Measurements from ENCODE around the gene PEAR1. TPM values are rescaled to one million over a fixed set of nuclear protein-coding genes. Genes with fewer than 3 reads are reported as not detected.

PEAR1 gene
- total RNA-seq, 2 experiments from 2014 or later = not detected

- intact Hi-C loops (cut with micrococcal nuclease; ENCODE audit: unreplicated experiment) = no loop called here
- CTCF ChIA-PET (ENCODE audit: unreplicated experiment) = no interaction called here
These were observed 19.9 kb upstream of the PEAR1 start for GRCh38 chr1:156873659-156874058.

GRCh38 chr1:156874142-156874541 lies 19.4 kb upstream of the PEAR1 start:
- no peaks in the 10 kb centered on the region for H3K4me1 ChIP-seq (ENCODE audit: insufficient read depth, low read length, poor library complexity, severe bottlenecking)
- H3K9me3 ChIP-seq (ENCODE audit: low read length) = no peaks in the 10 kb centered on the region
- H3K9me2 ChIP-seq (ENCODE audit: insufficient read depth, low read length) = no peaks in the 10 kb centered on the region
- H4K20me1 ChIP-seq (ENCODE audit: insufficient read depth, low read length) = no peaks in the 10 kb centered on the region
- no TSS peak for BruUV-seq (replicated peaks)
- H3K4me2 ChIP-seq (ENCODE audit: low read length) = no peak overlapping the region
- H3K4me3 ChIP-seq (ENCODE audit: low read depth, low read length, poor library complexity, severe bottlenecking) = no peak overlapping the region
- H3K36me3 ChIP-seq (ENCODE audit: insufficient read depth, low read length) = no peaks in the 10 kb centered on the region
- DNase-seq (ENCODE audit: low spot score) = no peak
- TF ChIP-seq CTCF (conservative IDR thresholded peaks at IDR 0.05; ENCODE audit: low read length) = no peak
- no peak overlapping the region for H3K27ac ChIP-seq (ENCODE audit: low read depth, low read length, poor library complexity, severe bottlenecking)
- H2AFZ ChIP-seq (ENCODE audit: low read length) = no peak overlapping the region
- intact Hi-C loops (cut with micrococcal nuclease; ENCODE audit: unreplicated experiment) = no loop called here
- ChIA-PET POLR2A (no interaction called here), CTCF (ENCODE audit: unreplicated experiment) (no interaction called here)
- no peaks in the 10 kb centered on the region for H3K79me2 ChIP-seq (ENCODE audit: insufficient read depth, low read depth, low read length)

More at GRCh38 chr1:156873659-156874058, 19.9 kb upstream of the PEAR1 start:
- no peak for DNase-seq (ENCODE audit: low spot score)
- Histone ChIP-seq H3K4me1 (ENCODE audit: insufficient read depth, low read length, poor library complexity, severe bottlenecking) (no peaks in the 10 kb centered on the region), H3K9me3 (ENCODE audit: low read length) (no peaks in the 10 kb centered on the region), H3K79me2 (ENCODE audit: insufficient read depth, low read depth, low read length) (no peaks in the 10 kb centered on the region), H3K9me2 (ENCODE audit: insufficient read depth, low read length) (no peaks in the 10 kb centered on the region), H3K27ac (ENCODE audit: low read depth, low read length, poor library complexity, severe bottlenecking) (no peak overlapping the region), H3K4me3 (ENCODE audit: low read depth, low read length, poor library complexity, severe bottlenecking) (no peak overlapping the region), H3K4me2 (ENCODE audit: low read length) (no peak overlapping the region), H2AFZ (ENCODE audit: low read length) (no peak overlapping the region), H4K20me1 (ENCODE audit: insufficient read depth, low read length) (no peaks in the 10 kb centered on the region), H3K36me3 (ENCODE audit: insufficient read depth, low read length) (no peaks in the 10 kb centered on the region)
- TF ChIP-seq EZH2phosphoT487 (IDR thresholded peaks at IDR 0.05; ENCODE audit: borderline replicate concordance, low read depth, low read length) = no peak
- no TSS peak for BruUV-seq (replicated peaks)
- POLR2A ChIA-PET = no interaction called here

GRCh38 chr1:156874572-156875340 lies 18.8 kb upstream of the PEAR1 start:
- intact Hi-C loops (cut with micrococcal nuclease; ENCODE audit: unreplicated experiment) = no loop called here
- Histone ChIP-seq H3K36me3 (ENCODE audit: insufficient read depth, low read length) (no peaks in the 10 kb centered on the region), H3K9me2 (ENCODE audit: insufficient read depth, low read length) (no peaks in the 10 kb centered on the region), H2AFZ (ENCODE audit: low read length) (no peak overlapping the region), H3K79me2 (ENCODE audit: insufficient read depth, low read depth, low read length) (no peaks in the 10 kb centered on the region), H3K27ac (ENCODE audit: low read depth, low read length, poor library complexity, severe bottlenecking) (no peak overlapping the region), H3K9me3 (ENCODE audit: low read length) (no peaks in the 10 kb centered on the region), H3K4me2 (ENCODE audit: low read length) (no peak overlapping the region), H3K4me3 (ENCODE audit: low read depth, low read length, poor library complexity, severe bottlenecking) (no peak overlapping the region), H4K20me1 (ENCODE audit: insufficient read depth, low read length) (no peaks in the 10 kb centered on the region), H3K4me1 (ENCODE audit: insufficient read depth, low read length, poor library complexity, severe bottlenecking) (no peaks in the 10 kb centered on the region)
- TF ChIP-seq EZH2phosphoT487 (IDR thresholded peaks at IDR 0.05; ENCODE audit: borderline replicate concordance, low read depth, low read length) (no peak), CTCF (conservative IDR thresholded peaks at IDR 0.05; ENCODE audit: low read length) (no peak)
- ChIA-PET POLR2A (no interaction called here), CTCF (ENCODE audit: unreplicated experiment) (interaction anchor here (0.6 kb wide), 1 partner anchor 289 kb away, joined by 3 read pairs; no protein-coding TSS in a partner anchor)
- DNase-seq (ENCODE audit: low spot score) = no peak
- no TSS peak for BruUV-seq (replicated peaks)
